Fibroblast of the conjunctiva (primary cell): Measurements from ENCODE around the gene HHIP.

Source experiments
- DNase-seq: peaks from one replicate; pipeline ENCODE4 v3.0.0-alpha.2; 2010; ENCODE audit warnings: low read depth

Gene HHIP

GRCh38 chr4:144658015-144658567 is 12.1 kb downstream of the HHIP start:
- no peak for DNase-seq

DNA sequence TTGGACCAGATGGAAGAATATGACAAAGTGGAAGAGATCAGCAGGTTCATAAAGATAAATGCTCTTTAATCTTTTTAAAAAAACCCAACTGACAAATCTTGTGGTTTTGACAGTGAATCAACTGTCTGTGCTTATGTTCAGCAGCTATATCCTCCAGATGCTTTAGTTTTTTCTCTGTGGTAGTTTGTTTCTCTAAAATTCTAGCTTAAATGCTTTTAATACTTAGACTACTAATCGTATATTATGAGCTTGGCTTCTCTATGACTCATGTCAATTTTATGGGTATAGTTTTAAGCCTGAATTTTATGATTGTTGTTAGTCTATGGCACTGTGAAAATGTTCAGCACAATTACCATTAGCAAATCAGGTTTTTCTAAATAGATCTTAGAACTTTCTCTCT is 12.9 kb downstream of the HHIP start:
- no peak for DNase-seq

GRCh38 chr4:144659447-144659846 is 13.5 kb downstream of the HHIP start:
- no peak for DNase-seq

GRCh38 chr4:144663834-144664475 is 18.0 kb downstream of the HHIP start:
- DNase-seq, result no peak

DNA sequence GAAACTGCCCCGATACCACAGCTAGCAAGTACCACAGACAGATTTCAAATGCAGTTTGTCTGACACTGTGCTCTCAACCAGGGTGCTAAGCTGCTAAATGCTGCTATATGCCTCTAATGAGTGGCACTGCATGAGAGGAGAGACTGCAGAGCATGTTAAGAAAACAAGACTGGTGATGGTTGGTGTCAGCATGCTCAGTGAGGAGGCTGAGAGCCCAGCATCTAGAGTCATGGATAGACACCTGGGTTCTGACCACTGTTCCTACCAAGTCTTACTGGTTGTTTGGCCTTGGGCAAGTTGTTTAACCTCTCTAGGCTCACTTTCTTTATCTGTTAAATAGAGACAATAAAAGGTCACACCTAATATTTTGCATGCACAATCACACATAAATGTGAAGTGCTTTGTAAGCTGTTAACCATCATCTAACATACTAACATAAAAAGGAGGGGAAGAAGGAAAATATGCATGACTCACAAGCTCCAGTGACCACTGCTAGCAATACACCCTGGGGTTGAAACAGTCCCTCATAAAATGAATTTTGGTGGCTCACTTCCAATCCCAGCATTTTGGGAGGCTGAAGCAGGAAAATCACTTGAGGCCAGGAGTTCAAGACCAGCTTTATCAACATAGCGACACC is 20.7 kb downstream of the HHIP start:
- no peak for DNase-seq

DNA sequence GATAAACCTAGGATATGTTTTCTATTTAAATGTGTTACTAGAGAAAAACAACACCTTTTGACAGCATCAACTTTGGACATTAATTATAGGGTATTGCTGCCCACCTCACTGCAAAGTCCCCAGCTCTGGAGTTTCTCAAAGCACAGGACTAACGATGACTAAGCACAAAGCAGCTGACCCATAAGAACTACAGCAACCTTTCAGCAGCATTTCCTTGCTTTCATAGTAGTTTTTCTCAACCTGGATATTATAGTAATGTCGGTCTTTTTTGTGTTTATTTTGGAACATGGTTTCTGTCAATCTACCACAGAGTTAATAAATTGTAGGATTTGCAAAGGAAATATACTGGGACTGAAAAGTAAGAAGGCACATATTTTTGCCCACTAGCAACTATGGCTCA is 21.5 kb downstream of the HHIP start:
- DNase-seq, result no peak

DNA sequence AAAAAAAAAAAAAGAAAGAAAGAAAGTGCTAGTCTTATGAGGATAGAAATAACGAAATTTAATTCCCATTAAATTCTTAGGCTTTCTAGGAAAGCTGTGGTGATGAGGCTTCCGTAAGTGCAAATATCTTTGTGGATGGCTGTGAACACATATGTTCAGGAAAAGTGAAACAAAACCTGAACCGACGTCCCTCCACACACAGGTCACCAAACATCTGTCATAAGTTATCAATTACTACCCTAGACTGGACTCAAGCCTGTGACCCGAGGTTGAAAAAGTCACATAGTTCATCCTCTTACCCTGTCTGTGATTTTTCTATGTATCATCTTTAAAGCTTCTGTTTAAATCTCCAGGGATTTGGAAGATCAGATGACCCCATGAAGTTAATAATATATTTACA is 24.8 kb downstream of the HHIP start:
- no peak for DNase-seq

DNA sequence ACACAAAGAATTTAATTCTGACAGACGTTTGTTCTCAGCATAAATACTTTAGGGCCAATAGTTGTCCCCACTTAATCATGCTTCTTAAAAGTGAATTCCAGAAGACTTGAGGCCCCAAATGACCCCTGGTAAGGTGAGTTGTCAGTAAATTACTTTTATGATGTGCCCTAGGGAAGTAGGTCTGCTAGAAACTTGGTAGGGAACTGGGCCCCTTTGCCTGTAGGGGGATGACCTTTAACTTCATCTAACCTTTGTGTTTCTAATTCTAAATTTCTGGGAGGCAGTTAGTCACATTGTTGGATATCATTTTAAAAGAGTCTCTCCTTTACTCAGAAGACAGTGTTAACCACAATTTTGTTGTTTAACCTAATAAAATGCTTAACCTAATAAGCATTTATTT is 28.8 kb downstream of the HHIP start:
- no peak for DNase-seq

GRCh38 chr4:144681806-144682205 is 35.9 kb downstream of the HHIP start:
- DNase-seq, result no peak

DNA sequence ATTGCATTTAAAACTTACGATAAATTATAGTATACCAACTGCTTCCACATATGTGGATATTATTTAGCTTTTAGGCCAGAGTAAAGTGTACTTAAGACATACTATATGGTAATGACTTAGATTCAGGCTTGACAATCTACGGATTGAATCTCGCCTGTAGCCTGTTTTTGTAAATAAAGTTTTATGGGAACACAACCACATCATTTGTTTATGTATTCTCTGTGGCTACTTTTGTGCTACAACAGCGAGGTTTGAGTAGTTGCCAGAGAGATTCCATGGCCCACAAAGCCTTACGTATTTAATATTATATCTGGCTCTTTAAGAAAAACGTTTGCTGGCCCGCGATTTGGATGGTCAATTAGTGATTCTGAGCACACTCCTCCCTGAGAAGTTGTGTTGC is 37.6 kb downstream of the HHIP start:
- DNase-seq, result no peak

- DNase-seq, result no peak
These were observed 40.0 kb downstream of the HHIP start for GRCh38 chr4:144685911-144686310.

DNA sequence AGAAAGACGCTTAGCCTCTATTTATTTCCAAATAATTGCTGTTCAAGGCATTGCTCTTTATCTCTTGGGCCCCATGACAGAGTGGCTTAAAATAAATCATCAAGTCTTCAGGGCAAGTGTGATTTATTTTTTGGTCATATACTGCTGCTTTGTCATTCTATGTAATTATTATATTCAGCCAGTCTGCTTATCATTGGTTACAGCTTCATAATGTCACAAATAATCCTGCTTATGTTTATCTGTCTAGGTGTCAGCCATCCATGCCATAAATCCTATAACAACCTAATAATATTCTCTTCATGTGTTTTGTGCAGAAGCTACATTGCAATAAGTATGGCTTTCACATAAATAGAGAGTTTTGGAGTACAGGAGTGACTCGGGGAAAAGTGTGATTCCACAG is 41.0 kb downstream of the HHIP start:
- DNase-seq, result no peak

- DNase-seq, result no peak
These were observed 41.5 kb downstream of the HHIP start for GRCh38 chr4:144687466-144687865.

DNA sequence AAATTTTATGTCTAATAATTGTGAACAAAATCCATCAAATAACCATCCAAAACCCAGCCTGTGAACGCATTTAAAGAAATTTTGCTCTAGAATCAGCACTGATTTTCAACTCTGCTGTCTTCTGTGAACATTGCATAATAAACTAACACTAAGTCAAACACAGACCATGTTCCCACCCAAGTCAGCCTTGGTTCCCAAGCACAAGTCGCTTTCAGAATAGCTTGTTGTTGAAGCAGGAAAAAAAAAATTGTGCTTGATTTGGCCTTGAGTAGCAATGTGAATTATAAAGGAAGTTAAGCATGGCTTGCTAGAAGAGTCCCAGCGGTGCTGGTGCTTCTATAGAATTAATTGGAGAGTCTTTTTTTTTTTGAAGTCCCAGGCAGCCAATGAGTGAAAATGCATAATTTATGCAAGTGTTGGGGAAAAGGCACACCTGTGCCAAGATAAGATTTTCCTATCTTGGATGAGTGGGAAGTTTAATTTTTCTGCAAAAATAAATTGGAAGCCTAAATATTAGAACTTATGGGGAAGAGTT is 42.1 kb downstream of the HHIP start:
- no peak for DNase-seq

DNA sequence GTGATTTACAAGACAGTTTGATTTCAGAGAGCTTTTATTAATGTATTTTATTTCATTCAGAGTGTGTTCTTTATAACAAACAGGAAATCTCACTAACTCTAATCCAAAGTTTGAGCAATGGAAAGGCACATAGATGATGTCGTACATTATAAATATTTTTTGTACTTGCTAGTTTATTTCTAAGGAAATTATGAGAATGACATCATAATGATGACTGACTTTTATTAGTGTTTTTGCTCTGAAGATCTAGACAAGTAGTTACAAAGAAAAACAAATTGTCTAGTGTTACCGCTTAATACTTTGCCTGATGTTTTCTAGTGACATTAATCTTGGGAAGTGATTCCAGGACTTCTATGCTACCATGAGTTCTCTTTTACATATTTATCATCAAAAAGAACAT is 43.2 kb downstream of the HHIP start:
- no peak for DNase-seq

DNA sequence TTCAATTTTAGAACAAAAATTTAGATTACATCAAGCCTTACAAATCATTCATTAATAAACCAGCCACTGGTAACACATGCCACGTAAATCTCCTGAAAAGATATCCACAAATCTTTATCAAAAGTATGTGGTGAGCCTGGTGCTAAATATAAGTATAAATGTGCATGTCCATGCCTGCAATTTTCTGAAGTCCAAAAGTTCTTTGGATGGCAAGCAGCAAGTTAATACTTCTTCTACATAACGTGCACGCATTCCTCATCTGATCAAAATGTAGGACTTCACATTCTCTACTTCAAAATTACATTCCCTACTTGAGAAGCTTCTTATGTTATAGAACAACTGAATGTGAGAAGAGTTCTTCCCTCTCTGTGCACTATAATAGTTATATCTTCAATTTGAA is 49.8 kb downstream of the HHIP start:
- DNase-seq, result no peak

DNA sequence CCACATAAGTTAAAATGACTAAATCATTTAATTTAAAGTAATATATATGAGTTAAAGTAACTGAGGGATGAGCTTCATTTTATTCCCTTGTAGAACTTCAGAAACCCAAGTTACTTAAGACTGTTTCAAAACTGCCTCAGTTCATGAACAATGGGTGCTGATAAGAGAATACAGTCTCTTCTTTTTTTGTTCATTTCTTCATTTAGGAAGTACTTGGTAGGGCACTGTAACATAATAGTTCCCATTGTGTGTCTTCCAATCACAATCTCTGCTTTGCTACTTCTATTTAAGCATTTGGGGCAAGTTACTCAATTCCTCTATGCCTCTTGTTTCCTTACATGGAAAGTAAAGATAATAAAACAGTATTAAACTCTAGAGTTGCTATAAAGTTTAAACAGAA is 50.4 kb downstream of the HHIP start:
- DNase-seq, result no peak

DNA sequence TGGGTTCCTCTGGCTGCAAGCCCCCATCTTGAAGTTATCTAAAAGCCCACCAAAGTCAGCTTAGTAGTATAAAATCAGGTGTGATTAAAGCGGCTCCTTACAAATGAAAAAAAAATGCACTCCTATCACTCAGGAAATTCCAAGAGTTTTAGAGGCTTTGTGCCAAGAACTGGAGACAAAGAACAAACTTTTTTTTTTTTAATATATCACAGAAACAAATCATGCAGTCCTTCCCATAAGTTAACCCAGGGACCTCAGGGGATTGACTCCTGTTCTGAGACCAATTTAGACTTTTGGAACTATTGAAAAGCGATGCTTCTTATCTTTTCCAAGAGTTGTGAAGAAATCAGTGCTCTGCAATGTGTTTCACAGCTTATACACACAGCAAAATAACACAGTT is 53.6 kb downstream of the HHIP start:
- DNase-seq, result no peak

GRCh38 chr4:144701683-144702233 is 55.8 kb downstream of the HHIP start:
- DNase-seq, result no peak

DNA sequence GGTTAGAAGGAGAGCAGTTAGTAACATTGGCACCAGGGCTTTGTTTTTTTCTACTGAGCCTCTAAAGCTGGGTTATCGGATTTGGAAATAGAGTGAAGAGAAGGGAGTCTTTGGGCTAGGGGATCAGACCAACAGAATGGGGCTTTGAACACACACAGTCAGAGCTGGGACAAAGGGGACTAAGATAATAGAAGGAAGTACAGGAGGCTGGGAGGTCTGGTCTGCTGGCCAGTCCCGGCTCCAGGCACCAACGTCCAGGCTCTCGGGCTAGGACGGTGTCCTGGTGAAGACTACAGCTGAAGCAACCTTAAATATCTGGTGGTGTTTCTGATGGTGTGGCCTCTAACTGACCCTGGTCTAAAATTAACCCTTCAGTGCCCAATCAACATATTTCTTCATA is 57.5 kb downstream of the HHIP start:
- DNase-seq, result no peak

DNA sequence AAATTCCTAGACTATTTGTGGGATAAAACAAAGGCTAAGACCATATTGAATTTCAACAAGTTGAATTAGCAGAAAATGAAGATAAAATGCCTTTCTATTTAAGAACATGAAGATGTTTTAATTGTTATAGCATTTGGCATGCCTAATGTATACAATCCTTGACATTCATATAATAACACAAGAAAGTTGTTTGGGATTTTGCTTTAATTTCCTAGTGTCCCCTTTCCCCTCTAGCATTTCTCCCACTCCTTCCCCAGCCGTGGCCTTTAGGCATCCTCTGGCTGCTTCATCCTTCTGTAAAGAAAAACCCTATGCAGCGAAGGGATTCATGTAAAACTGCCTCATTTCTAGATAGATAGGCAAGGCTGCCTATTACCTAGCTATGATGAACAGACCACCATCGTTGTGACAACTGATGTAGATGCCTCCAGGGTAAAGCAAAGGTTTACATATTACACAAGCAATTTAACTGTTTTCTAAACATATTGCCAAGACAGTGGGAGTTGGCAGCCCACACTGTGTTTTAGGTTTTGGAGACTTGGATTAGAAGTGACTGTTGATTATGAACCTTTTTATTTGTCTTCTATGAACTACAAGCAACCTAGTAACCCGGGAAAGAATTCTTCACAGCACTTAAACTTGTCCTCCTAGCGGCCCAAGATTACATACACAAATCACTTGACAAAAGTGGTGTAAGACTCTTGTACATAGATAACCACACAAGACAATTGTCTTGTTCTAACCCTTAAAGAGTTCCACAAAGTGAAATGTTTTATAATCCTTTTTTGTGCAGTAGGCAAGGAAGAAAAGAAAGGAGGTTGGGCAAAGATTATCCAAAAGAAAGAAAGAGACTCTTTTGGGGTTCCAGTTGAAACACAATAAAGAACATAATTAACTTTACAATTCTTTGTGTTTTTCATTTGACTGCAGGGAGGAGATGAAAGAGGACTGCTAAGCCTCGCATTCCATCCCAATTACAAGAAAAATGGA is 59.9 kb downstream of the HHIP start:
- DNase-seq, result no peak

DNA sequence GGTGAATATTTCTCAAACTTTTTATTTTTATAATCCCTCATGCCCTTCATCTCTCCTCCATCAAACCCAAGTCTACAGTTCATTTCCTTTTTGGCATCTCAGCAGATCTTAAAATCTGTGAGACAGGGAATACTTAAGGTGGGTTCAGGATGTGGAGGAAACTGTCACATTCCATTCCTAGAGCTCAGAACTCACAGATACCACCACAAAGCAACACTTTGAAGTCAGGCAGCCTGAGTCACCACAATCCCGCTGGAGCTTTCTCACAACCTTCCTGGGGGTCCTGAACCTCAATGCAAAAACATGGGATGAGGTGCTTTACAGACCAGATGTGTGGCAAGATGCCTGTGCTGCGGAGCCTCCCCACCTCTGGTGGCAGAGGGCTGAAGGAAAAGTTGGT is 63.2 kb downstream of the HHIP start:
- DNase-seq, result no peak
